HEK293 (cell line): Measurements from ENCODE around the gene WWOX.

Source experiments
- CTCF ChIA-PET: fragments of 350-600 bp; formaldehyde crosslinking; extraction: SDS; loops from one replicate; lab custom pipeline; 2021; ENCODE audit warnings: antibody characterized with exemption; lab: Yijun Ruan, JAX
- POLR2A ChIA-PET: fragments of 300-600 bp; formaldehyde crosslinking; extraction: SDS; loops from one replicate; lab custom pipeline; 2020; ENCODE audit warnings: antibody characterized with exemption, inconsistent platforms; lab: Yijun Ruan, JAX
- H3K27ac ChIP-seq: fragments of 200-500 bp; sonication (Bioruptor generic); 2 replicates; pipeline ENCODE4 v1.5.1; 2014; ENCODE audit warnings: low read depth, low read length, control low read depth, inconsistent platforms; ENCODE audit errors: extremely low read depth
- H3K36me3 ChIP-seq, 2 experiments: fragments of 200-500 bp in 1 of 2; sonication (Bioruptor generic) in 1 of 2; 1 replicate in 1 of 2; 2 replicates in 1 of 2; pipeline ENCODE4 v1.5.1; 2014 to 2017; ENCODE audit warnings: inconsistent platforms in 2 of 2, low read length in 2 of 2; ENCODE audit not compliant: control insufficient read depth in 2 of 2, insufficient read depth in 1 of 2
- H3K4me1 ChIP-seq: fragments of 200-500 bp; sonication (Bioruptor generic); 2 replicates; pipeline ENCODE4 v1.5.1; 2014; ENCODE audit warnings: mild to moderate bottlenecking, low read length, inconsistent platforms; ENCODE audit not compliant: control insufficient read depth, insufficient read depth
- H3K4me3 ChIP-seq: 2 replicates; pipeline ENCODE4 v1.5.1; 2011; ENCODE audit warnings: low read depth, mild to moderate bottlenecking, control low read depth, low read length, moderate library complexity
- H3K9me3 ChIP-seq: fragments of 200-500 bp; sonication (Bioruptor generic); 2 replicates; pipeline ENCODE4 v1.5.1; 2014; ENCODE audit warnings: low read depth, low read length, inconsistent platforms; ENCODE audit not compliant: control insufficient read depth, insufficient read depth
- EGR2 ChIP-seq: fragments of 450-650 bp; formaldehyde crosslinking; IDR thresholded peaks from 2 replicates; pipeline ENCODE4 v1.5.1; 2016; ENCODE audit warnings: low read depth, missing biosample characterization, missing genetic modification characterization
- ZBTB21 ChIP-seq: fragments of 450-650 bp; formaldehyde crosslinking; IDR thresholded peaks from 2 replicates; pipeline ENCODE4 v1.5.1; 2017; ENCODE audit warnings: missing biosample characterization, missing genetic modification characterization
- ZFHX2 ChIP-seq: fragments of 450-650 bp; formaldehyde crosslinking; conservative IDR thresholded peaks from 2 replicates; pipeline ENCODE4 v1.5.1; 2016; ENCODE audit warnings: missing biosample characterization, missing genetic modification characterization
- ZFP3 ChIP-seq: fragments of 450-650 bp; formaldehyde crosslinking; IDR thresholded peaks from 2 replicates; pipeline ENCODE4 v1.5.1; 2016; ENCODE audit warnings: low read depth, missing biosample characterization, missing genetic modification characterization
- ZFP69B ChIP-seq: fragments of 450-650 bp; formaldehyde crosslinking; IDR thresholded peaks from 2 replicates; pipeline ENCODE4 v1.5.1; 2016; ENCODE audit warnings: missing biosample characterization, missing genetic modification characterization
- ZNF16 ChIP-seq: fragments of 450-650 bp; formaldehyde crosslinking; IDR thresholded peaks from 2 replicates; pipeline ENCODE4 v1.5.1; 2016; ENCODE audit warnings: low read depth, missing biosample characterization, missing genetic modification characterization
- ZNF184 ChIP-seq: fragments of 450-650 bp; IDR thresholded peaks from 2 replicates; pipeline ENCODE4 v1.5.1; 2018; ENCODE audit warnings: missing biosample characterization, mild to moderate bottlenecking, missing genetic modification characterization
- ZNF223 ChIP-seq: fragments of 450-650 bp; formaldehyde crosslinking; IDR thresholded peaks from 2 replicates; pipeline ENCODE4 v1.5.1; 2016; ENCODE audit warnings: missing biosample characterization, missing genetic modification characterization
- ZNF335 ChIP-seq: fragments of 450-650 bp; formaldehyde crosslinking; conservative IDR thresholded peaks from 2 replicates; pipeline ENCODE4 v1.5.1; 2016; ENCODE audit warnings: missing biosample characterization, missing genetic modification characterization
- ZNF341 ChIP-seq: fragments of 450-650 bp; formaldehyde crosslinking; IDR thresholded peaks from 2 replicates; pipeline ENCODE4; 2016; ENCODE audit warnings: low read depth, missing biosample characterization, missing genetic modification characterization
- ZNF354C ChIP-seq: fragments of 450-650 bp; formaldehyde crosslinking; IDR thresholded peaks from 2 replicates; pipeline ENCODE4 v1.5.1; 2016; ENCODE audit warnings: missing biosample characterization, missing genetic modification characterization, low read depth, borderline replicate concordance
- ZNF518A ChIP-seq: fragments of 450-650 bp; formaldehyde crosslinking; conservative IDR thresholded peaks from 2 replicates; pipeline ENCODE4 v1.5.1; 2016; ENCODE audit warnings: low read depth, missing biosample characterization, missing genetic modification characterization
- ZNF692 ChIP-seq: fragments of 450-650 bp; formaldehyde crosslinking; IDR thresholded peaks from 2 replicates; pipeline ENCODE4 v1.5.1; 2016; ENCODE audit warnings: missing biosample characterization, missing genetic modification characterization
- TF ChIP-seq, protein P1 (sequence below): fragments of 450-650 bp; formaldehyde crosslinking; optimal IDR thresholded peaks from 2 replicates; pipeline ENCODE3; 2016; ENCODE audit warnings: missing biosample characterization, mild to moderate bottlenecking, missing genetic modification characterization
- TF ChIP-seq, protein P2 (sequence below): fragments of 450-650 bp; formaldehyde crosslinking; IDR thresholded peaks from 2 replicates; pipeline ENCODE4 v1.5.1; 2017; ENCODE audit warnings: missing biosample characterization, missing genetic modification characterization

Gene WWOX

GRCh38 chr16:79098907-79099306, 999.5 kb downstream of the WWOX start (continued):
- TF ChIP-seq, protein P1, sequence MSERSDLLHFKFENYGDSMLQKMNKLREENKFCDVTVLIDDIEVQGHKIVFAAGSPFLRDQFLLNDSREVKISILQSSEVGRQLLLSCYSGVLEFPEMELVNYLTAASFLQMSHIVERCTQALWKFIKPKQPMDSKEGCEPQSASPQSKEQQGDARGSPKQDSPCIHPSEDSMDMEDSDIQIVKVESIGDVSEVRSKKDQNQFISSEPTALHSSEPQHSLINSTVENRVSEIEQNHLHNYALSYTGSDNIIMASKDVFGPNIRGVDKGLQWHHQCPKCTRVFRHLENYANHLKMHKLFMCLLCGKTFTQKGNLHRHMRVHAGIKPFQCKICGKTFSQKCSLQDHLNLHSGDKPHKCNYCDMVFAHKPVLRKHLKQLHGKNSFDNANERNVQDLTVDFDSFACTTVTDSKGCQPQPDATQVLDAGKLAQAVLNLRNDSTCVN (tag by site-specific recombination): no peak
- TF ChIP-seq ZNF16 (tag by site-specific recombination) (no peak), ZFHX2 (no peak), ZNF354C (no peak), ZNF692 (tag by site-specific recombination) (no peak), ZNF341 (tag by site-specific recombination) (no peak)
- TF ChIP-seq, protein P2, sequence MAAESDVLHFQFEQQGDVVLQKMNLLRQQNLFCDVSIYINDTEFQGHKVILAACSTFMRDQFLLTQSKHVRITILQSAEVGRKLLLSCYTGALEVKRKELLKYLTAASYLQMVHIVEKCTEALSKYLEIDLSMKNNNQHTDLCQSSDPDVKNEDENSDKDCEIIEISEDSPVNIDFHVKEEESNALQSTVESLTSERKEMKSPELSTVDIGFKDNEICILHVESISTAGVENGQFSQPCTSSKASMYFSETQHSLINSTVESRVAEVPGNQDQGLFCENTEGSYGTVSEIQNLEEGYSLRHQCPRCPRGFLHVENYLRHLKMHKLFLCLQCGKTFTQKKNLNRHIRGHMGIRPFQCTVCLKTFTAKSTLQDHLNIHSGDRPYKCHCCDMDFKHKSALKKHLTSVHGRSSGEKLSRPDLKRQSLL: no peak

- H3K4me3 ChIP-seq: no peak overlapping the region
- TF ChIP-seq ZNF335 (tag by site-specific recombination) (no peak), ZFP3 (tag by site-specific recombination) (no peak), ZNF518A (no peak)
- TF ChIP-seq, all 188 proteins: peak for 0
- Histone ChIP-seq H3K9me3 (no peaks in the 10 kb centered on the region), H3K4me1 (no peaks in the 10 kb centered on the region), H3K27ac (no peak overlapping the region), H3K36me3 (no peaks in the 10 kb centered on the region)
- CTCF ChIA-PET: no interaction called here
- POLR2A ChIA-PET: no interaction called here
These were observed 1000.3 kb downstream of the WWOX start for GRCh38 chr16:79099716-79100115.

- POLR2A ChIA-PET: no interaction called here
- TF ChIP-seq ZNF223 (tag by site-specific recombination) (no peak), ZFP69B (no peak), EGR2 (tag by site-specific recombination) (no peak), ZNF184 (tag by site-specific recombination) (no peak), ZBTB21 (no peak)
These were observed 1001.0 kb downstream of the WWOX start for GRCh38 chr16:79100447-79100846.

More at GRCh38 chr16:79100447-79100846, 1001.0 kb downstream of the WWOX start:
- Histone ChIP-seq H3K4me1 (no peaks in the 10 kb centered on the region), H3K36me3 (no peaks in the 10 kb centered on the region), H3K4me3 (no peak overlapping the region), H3K27ac (no peak overlapping the region), H3K9me3 (no peaks in the 10 kb centered on the region)
- CTCF ChIA-PET: no interaction called here
